HG03025 (cell line): ENCODE data around the gene PARD3.
"Not testable (repeated sequence)": the region's sequence is repeated elsewhere in the genome, so short reads cannot be mapped to it uniquely, and the experiment has no call there.

Experiments
- ATAC-seq: cut with Tn5 transposase; IDR thresholded peaks from one replicate; pipeline ENCODE4 v1.9.1; 2021; ENCODE audit warnings: mild to moderate bottlenecking, moderate library complexity; ENCODE audit not compliant: unreplicated experiment, low FRiP score

The PARD3 gene

DNA sequence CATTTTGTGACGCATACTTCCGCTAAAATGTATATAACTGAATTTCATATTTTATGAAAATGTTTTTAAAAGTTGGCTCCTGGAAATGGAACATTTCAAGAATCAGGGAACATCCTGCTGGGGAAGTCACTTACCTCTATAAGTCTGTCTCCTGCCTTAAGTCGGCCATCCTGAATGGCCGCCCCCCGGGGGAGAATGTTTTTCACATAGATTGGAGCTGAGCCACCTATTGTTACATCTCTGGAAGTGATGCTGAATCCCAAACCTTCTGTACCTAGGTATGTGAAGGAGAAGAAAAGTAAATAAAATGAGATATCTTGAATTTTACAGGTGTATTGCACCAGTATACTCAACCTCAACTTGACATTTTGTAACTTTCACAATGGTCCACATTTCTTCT is 437.3 kb downstream of the PARD3 start:
- ATAC-seq: no peak

DNA sequence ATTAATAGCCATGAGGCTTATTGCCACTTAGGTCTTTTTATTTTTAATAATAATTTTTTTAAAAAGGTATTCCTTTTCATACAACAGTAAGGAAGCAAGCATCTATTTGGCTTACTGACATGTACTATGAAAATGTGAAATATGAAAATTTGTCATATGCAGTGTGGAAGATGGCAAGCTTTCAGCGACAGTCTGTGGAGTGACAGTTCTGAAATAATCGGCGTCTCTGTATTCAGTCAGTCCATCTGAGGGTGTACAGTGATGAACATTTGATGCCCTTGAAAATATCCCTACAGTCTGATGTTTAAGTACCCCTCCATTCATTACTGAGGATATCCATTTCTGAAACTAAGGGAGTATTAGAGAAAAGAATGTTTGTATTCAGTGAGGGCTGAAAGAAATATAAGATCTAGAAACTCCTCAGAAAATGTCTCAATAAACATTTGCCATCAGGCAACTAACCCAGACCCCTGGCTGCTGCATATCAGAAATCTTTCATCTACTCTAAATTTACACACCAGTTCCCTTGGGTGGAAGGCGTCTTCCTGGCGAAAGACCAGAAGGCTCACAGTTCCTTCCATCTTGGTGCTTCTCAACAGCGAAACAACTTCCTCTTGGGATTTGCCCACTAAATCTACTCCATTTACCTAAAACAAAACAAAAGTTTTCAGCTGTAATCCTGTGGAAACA is 440.6 kb downstream of the PARD3 start:
- ATAC-seq: no peak

DNA sequence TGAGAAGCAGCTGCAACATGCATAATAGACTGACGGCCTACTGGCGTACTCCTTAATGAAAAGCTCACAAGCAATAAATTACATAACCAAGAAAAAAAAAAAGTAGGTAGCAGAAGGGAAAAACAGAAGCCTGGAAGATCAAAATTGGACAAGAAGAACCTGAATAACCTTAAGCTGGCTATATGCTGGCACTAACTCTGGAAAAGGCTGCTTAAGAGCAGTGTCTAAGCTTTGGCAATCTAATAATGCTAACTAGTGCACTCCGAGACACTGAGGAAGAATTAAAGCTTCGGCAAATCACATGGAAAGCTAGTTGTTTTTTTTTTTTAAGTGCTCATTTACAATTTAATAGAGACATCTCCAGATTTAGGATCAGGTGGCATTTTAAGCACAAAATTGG is 441.9 kb downstream of the PARD3 start:
- ATAC-seq: no peak

DNA sequence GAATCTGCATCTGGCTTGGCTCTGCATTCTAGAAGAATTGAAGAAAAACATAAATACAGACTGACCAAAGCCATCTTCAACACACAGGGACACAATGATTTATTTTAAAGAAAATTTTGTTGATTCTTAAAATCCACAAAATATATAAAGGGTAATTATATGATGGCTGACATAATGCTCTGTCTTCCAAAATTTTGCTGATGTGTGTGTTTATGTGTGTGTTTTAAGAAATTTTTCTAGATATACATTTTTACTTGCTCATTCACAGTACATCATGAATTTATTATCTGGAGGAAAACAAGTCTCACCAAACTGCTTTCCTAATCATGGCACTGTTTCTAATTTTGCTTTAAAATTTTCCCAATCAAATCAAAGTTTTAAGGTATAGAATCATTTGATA is 442.6 kb downstream of the PARD3 start:
- no peak for ATAC-seq

DNA sequence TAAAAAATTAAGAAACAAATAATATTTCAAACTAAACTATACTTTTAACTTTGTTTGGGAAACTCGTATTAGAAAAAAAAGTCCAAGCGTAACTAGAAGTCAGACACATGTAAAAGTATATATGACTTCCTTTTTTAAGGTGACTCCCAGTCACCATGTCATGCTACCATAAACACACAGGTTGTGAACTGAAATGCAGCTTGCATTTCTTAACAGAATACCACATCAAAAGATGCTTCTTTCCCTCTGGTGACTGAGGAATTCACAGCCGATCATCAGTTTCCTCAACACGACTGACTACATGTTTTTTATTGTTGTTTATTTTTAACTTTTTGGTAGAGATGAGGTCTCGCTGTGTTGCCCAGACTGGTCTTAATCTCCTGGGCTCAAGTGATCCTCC is 445.0 kb downstream of the PARD3 start:
- ATAC-seq: no peak

DNA sequence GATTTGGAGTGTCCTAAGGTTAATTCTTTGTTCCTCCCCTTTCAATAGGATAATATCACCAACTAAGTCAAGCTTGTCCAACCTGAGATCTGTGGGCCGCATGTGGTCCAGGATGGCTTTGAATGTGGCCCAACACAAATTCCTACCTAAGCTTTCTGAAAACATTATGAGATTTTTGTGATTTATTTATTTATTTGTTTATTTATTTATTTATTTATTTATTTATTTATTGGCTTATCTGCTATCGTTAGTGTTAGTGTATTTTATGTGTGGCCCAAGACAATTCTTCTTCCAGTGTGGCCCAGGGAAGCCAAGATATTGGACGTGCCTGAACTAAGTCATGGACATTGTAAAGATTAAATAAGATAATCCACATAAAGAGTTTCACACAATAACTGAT is 446.0 kb downstream of the PARD3 start:
- ATAC-seq: no peak

DNA sequence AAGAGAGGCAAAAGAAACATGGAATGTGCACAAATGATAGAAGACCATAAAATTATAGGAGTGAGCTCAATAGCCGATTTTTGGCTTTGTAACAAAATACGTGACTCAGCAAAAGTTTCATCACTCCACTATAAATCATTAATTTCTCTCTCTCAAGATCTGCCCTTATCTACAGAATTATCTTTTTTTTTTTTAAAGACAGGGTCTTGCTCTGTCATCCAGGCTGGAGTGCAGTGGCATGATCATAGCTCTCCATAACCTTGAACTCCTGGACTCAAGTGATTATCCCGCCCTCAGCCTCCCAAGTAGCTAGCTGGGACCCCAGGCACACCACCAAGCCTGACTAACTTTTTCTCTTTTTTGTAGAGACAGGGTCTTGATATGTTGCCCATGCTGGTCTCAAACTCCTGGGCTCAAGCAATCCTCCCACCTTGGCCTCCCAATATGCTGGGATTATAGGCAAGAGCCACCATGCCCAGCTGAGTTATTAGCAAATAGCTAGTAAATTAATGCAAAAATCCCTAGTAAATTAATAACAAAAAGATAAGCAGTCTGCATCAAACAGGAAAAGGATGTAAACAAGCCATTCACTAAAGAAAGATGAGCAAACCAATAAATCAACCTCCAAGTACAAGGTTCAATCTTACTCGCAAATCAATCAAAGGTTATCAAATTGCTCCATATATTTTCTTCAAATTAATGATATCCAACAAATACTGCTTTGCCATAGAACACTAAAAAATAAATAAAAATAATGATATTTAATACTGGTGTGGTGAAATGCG is 450.7 kb downstream of the PARD3 start:
- no peak for ATAC-seq

DNA sequence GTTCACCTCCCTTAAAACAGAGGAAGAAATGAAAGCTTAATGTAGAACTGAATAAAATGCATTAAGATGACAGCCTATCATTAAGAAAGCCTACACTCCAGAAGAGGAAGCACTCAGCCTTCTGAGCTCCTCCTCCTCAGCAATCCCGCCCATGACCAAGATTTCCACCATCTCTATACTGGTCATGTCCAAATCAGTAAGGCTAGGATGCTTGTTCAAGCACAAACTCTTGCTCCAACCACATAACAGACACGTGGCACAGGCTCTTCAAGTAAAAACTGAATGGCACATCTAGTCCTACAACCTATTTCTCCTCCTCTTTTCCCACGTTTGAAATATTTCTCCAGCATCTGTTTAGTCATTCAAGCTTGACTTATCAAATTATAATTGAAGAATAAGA is 454.1 kb downstream of the PARD3 start:
- no peak for ATAC-seq

DNA sequence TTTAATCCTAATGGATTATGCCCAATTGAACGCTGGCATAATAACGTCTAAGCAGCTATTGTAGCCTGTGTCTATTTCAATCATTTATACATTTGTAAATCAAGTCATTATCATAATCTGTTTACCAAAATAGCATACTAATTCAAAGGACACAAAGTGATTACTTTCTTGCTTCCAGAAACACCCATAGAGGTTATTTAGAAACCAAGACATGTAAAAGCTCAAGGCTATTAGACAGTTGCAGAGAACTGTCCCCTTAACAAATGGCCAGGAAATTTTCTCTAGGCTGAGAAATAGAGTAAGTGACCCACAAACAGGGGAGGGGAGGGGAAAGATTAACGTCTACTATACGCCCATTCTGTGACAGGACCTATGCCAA is 455.7 kb downstream of the PARD3 start:
- ATAC-seq: no peak

DNA sequence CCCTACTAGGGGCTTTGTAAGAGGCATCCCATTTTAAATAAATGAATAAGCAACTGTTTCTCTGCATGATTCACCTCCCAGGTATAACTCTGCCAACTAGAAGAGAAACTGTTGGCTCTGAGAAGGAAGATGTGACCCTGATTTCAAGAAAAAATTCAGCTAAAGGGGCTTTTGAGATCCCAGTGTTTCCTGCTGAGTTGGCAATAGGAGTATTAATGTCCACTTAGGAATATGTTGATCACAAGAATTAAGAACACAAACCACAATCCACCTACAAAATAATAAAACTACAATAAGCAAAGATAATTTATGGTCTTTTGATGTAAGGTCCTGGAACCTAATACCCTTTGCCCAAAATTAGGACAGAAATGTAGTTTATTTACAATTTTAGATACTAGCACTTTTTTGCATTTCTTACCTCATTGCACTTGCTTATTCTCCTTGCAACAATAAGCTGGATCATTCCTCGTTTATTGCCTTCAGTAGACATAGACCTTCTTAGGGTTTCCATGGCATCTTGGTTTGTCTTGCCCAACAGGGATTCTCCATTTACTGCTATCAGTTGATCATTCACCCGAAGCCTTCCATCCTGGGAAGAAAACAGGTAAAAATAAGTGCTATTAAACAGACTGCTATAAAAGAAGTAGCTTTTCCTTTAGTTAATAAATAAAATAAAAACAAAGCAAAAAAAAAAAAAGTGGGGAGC is 456.2 kb downstream of the PARD3 start:
- ATAC-seq: no peak

DNA sequence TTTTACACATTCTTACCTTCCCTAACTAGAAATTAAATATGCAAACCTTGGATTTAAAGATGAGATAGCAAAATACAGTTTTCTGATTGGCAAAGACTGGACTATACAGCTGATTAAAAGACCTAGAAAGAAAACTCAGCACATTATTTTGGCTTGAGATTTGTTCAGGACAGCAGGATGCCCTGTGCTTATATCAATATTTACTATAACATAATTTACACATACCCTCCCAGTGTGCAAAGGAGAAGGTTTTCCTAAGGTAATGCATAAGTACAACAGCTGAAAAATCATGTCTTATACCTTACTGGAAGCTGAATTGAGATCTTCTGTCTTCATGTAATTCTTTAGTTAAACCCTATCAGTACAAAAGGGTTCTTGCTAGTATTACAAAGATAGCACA is 458.6 kb downstream of the PARD3 start:
- no peak for ATAC-seq

DNA sequence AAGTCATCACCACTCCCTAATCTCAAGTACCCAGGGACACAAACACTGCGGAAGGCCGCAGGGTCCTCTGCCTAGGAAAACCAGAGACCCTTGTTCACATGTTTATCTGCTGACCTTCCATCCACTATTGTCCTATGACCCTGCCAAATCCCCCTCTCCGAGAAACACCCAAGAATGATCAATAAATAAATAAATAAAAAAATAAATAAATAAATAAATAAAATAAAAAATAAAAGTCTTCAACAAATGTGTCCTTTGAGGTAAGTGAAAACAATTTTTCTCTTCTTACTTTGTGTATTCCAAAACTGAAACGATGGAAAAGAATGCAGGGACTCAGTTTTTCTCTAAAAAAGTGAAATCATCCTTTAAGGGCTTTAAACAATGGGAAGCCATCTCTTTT is 461.6 kb downstream of the PARD3 start:
- ATAC-seq: not testable (repeated sequence)

DNA sequence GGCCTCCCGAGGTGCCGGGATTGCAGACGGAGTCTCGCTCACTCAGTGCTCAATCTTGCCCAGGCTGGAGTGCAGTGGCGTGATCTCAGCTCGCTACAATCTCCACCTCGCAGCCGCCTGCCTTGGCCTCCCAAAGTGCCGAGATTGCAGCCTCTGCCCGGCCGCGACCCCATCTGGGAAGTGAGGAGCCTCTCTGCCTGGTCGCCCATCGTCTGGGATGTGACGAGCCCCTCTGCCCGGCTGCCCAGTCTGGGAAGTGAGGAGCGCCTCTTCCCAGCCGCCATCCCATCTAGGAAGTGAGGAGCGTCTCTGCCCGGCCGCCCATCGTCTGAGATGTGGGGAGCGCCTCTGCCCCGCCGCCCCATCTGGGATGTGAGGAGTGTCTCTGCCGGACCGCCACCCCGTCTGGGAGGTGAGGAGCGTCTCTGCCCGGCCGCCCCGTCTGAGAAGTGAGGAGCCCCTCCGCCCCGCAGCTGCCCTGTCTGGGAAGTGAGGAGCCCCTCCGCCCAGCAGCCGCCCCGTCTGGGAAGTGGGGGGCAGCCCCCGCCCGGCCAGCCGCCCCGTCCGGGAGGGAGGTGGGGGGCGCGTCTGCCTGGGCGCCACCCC is 462.4 kb downstream of the PARD3 start:
- not testable (repeated sequence) for ATAC-seq

DNA sequence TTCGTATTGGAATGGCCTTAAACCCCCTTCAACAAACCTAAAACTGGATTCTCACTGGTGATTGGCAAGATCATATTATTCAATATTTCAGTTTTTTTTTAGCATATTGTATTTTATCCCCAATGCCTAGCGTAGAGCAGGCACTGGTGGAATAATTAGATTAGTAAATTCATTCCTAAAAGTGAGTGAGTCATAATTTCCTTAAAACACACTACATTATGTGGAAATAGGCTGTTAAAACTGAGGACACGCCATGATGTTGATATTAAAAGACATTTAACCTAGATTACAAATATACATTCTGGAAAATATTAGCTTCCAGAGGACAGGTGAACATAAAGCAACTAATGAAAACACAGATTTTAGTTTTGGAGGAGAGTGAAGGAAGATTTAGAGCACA is 463.9 kb downstream of the PARD3 start:
- ATAC-seq: no peak

DNA sequence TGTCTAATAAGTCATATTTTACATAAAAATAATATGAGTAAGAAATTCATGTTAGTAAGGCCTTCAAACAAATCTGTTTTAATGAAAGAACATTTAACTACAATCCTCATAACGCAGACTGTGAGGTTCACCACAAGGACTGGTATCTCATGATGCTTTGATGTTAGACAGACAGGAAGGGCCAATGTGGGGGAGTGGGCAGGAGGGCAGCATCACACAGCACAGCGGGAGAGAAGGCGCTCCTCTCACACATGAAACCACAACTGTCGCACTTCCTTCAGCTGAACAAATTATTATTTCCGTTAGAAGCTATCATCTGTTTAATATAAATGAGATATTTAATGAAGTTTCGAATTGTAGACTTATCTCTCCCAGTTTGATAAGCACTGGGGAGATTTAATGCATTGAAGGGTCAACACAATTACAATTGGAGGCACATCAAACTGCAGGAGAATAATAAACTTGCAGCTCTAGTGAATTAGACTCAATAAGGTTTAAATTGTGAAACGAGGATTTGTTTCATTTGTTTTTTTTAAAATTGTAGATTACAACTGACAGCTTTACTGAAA is 466.1 kb downstream of the PARD3 start:
- ATAC-seq: no peak

DNA sequence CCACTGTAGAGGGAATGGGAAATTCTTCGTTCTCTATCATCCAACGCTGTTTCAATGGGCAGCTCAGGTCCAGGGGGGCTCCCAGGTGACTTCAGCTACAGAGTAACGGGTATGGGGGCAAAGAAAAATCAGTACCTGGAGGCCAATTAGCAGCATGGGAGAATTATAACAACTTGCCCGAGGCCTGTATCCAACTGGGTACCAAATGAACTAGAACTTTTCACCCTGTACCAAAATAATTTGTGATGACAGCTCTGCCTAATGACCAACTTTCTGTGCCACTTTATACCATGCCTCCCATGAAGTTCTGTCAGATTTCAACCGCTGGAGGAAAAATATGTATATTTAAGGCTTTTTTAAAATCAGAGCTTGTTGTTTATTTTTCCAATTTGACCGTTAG is 467.1 kb downstream of the PARD3 start:
- ATAC-seq: no peak

DNA sequence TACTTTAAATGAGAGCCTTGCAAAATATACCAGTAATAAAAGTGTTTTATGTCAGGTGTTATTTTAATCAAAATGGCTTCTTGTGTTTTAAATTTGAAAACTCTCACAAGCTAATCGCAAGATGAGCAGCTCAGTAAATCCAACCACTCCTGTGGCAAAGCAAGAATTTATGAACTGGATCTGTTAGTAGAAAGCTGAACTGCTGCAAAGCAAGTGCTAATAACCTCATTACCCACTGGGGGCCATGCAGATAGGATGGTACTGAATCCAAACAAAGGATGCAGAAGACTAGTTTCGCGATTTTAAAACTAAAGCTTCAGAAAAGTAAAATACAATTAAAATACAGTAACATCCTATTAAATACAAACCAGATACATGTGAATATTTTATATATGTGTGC is 468.0 kb downstream of the PARD3 start:
- ATAC-seq: no peak

DNA sequence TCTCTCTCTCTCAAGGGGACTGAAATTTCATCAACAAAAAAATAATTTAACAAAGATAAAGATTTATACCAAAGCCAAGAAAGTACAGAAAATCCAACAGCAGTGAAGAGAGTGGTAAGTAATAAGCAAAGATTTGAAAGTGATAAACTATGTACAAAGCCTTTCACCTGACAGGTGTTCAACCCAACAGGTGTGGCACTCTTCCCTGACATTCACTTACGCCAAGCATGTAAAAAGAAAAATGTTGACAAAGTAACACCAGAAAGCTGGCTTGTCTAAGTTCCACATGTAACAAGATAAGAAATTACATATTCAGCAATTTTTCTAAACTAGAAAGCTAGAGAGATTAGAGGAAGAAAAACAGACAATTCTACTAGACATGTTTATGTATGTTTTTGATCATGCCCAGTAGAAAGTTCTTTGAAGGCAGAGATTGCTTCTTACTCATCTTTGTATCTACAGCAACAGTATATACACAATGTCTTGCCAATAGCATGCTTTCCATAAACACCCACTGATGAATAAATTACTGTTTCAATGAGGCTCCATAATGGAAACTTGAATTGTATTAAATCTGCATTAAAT is 468.5 kb downstream of the PARD3 start:
- ATAC-seq: no peak

DNA sequence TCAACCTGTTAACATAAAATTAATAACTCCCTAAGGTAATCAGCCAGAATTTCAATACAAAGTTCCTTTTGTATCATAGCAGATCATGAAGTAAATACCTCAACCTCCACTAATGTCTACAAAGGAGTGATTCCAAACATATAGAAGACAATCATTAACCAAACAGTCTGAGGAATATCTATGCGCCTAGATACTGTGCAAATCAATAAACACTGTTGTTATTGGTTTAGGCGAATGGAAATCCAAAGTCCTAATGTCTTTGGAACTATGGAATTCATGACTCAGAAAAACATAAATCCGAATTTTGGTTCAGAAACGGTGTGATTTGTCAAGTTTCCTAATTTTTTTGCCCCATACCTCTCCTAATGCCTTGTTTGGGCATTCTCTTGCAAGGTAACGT is 469.7 kb downstream of the PARD3 start:
- ATAC-seq: no peak

DNA sequence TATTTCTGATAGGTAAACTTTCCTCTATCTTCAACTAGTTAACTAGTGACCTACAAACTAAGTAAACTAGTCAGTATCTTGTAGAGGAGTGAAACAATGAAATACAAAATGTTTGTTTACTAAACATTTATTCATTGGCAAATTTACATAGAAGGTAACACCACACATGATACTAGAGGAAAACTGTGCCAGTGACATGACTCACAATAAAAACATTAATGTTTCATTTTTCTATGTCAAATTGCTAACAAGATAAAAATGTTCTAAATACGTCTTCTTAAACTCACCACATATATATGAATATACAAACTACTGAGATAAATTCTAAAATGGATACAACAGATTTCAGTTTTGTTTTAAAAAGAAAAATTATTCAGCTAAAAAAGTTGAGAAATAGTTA is 471.3 kb downstream of the PARD3 start:
- no peak for ATAC-seq

DNA sequence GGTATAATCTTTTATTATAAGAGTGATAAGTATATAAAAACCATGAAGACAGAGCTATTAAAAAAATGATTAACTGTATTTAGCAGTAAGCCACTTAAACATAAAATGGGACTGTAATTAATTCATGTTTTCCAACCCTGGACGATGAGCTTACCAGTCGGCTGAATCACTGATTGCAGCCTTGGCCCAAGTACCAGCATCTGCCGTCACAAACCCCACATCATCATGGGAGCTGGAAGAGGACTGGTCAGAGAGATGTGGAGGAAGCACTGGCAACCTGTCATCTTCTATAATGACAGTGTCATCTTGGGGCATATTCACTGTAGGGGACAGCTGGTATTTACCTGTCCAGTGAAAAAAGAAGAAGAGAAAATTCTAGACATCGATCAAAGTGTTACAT is 473.6 kb downstream of the PARD3 start:
- no peak for ATAC-seq
